ENCODE data around the gene FAM234B.

FAM234B gene

DNA sequence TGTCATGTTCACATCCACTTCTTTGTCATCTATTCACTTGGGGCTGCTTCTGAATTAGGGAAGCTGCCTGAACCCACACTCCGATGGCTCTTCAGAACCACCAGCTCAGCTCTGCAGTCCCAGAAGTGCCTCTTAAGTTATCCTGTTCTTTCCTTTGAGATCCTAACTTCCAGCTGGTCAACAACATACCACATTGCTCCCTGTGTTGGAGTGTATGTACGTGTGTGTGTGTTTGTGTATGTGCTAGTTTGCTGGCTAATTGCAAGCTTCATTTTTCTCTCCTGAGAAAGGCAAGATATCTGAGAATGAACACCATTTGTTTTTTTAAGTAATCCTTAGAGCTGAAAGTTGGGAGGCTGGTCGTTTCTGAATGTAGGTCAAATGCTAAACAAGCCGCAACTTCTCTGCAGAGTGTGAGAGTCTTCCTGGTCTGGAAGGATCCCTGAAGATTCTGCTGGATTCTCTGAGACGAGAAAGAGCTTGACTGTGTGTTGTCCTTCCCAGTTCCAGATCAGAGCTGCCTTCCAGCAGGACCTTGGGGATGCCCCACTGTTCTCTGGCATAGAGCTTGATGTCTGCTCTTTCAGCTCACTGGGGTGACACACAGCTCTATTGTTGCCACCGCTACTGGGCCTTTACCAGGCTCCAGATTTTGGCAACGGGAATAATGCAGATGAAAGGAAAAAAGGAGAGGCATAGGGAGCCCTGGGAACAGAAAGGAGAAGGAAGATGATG is 58.4 kb downstream of the FAM234B start:
- no peak for DNase-seq (ENCODE audit: extremely low spot score)
- TF ChIP-seq FOXA1 (IDR thresholded peaks at IDR 0.05), result no peak
- no peak for TF ChIP-seq SUZ12 (IDR thresholded peaks at IDR 0.05)
- ChIA-PET POLR2A (interaction anchor here (0.9 to 2.0 kb wide), 6 partner anchors 13 to 100 kb away, joined by 3 to 7 read pairs (median 4); no protein-coding TSS in a partner anchor), CTCF (interaction anchor here (0.6 to 1.3 kb wide), 5 partner anchors 14 to 861 kb away, joined by 3 to 5 read pairs (median 4); no protein-coding TSS in a partner anchor)

DNA sequence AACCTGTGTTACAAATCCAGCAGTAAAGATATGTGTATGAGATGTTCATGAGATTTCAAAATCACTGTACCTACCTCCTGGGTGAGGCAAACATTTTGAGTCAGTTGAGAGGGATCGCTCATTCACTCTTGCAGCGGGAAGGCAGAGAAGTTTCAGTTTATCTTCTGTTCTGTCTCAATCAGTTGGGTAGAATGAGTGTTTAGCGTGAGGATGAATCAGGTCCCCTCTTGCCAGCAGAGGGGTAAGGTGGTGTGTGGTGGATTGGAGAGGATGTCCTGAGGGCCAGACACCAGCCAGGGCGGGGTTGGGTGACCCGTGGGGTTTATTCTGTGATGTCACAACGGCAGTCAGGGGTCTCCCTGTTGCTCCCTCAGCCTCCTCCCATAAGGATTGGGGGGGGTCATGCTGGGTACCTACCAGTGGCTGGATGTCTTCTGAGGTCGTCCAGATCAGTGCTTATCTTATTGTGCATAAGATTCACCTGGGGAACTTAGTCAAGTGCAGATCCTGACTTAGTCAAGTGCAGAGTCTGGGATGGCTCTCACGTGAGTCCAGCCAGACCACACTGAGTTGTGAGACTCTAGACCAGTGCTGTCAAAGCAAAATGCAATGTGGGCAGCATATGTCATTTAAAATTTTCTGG is 59.3 kb downstream of the FAM234B start, which contains the start of gene GSG1:
TSS of gene GSG1 (minus strand) at position 277 of the 643 bp plus-strand sequence. CDS start at position 122, 155 bp downstream.
- ChIA-PET CTCF (interaction anchor here (0.8 to 1.3 kb wide), 4 partner anchors 14 to 108 kb away, joined by 3 to 6 read pairs (median 4); no protein-coding TSS in a partner anchor), POLR2A (interaction anchor here (1.3 to 2.0 kb wide), 2 partner anchors 12 to 59 kb away, joined by 3 to 7 read pairs; no protein-coding TSS in a partner anchor)
- TF ChIP-seq SP1 (IDR thresholded peaks at IDR 0.05) (no peak), BHLHE40 (IDR thresholded peaks at IDR 0.05; ENCODE audit: borderline replicate concordance) (no peak), CTBP1 (IDR thresholded peaks at IDR 0.05; ENCODE audit: borderline replicate concordance) (no peak)
- no peak for DNase-seq (ENCODE audit: extremely low spot score)

GRCh38 chr12:13104409-13104808 is 60.2 kb downstream of the FAM234B start:
- DNase-seq (ENCODE audit: extremely low spot score), result no peak
- ChIA-PET POLR2A (no interaction called here), CTCF (interaction anchor here (0.7 to 1.1 kb wide), 2 partner anchors 104 to 107 kb away, joined by 3 to 6 read pairs; no protein-coding TSS in a partner anchor)
- TF ChIP-seq, protein P1, sequence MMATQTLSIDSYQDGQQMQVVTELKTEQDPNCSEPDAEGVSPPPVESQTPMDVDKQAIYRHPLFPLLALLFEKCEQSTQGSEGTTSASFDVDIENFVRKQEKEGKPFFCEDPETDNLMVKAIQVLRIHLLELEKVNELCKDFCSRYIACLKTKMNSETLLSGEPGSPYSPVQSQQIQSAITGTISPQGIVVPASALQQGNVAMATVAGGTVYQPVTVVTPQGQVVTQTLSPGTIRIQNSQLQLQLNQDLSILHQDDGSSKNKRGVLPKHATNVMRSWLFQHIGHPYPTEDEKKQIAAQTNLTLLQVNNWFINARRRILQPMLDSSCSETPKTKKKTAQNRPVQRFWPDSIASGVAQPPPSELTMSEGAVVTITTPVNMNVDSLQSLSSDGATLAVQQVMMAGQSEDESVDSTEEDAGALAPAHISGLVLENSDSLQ (IDR thresholded peaks at IDR 0.05), result no peak
- TF ChIP-seq LEF1 (IDR thresholded peaks at IDR 0.05; ENCODE audit: borderline replicate concordance) (no peak), CTBP1 (IDR thresholded peaks at IDR 0.05; ENCODE audit: borderline replicate concordance) (no peak), TARDBP (IDR thresholded peaks at IDR 0.05) (no peak), FOXK2 (IDR thresholded peaks at IDR 0.05) (no peak)

- POLR2A ChIA-PET, result no interaction called here
- DNase-seq (ENCODE audit: extremely low spot score), result no peak
- TF ChIP-seq LEF1 (IDR thresholded peaks at IDR 0.05; ENCODE audit: borderline replicate concordance) (no peak), TARDBP (IDR thresholded peaks at IDR 0.05) (no peak), BHLHE40 (IDR thresholded peaks at IDR 0.05; ENCODE audit: borderline replicate concordance) (no peak), NFRKB (IDR thresholded peaks at IDR 0.05) (no peak), FOXA1 (IDR thresholded peaks at IDR 0.05) (no peak), CTBP1 (IDR thresholded peaks at IDR 0.05; ENCODE audit: borderline replicate concordance) (no peak), L3MBTL2 (conservative IDR thresholded peaks at IDR 0.05) (no peak), FOXK2 (IDR thresholded peaks at IDR 0.05) (no peak), ELF4 (IDR thresholded peaks at IDR 0.05) (no peak), ARNT (IDR thresholded peaks at IDR 0.05) (no peak)
- TF ChIP-seq, protein P1 (IDR thresholded peaks at IDR 0.05), result no peak
- CTCF ChIA-PET, result interaction anchor here (0.7 kb wide), 1 partner anchor 225 kb away, joined by 4 read pairs; no protein-coding TSS in a partner anchor
Measured at GRCh38 chr12:13105781-13106180, 61.6 kb downstream of the FAM234B start.

GRCh38 chr12:13106666-13107065 is 62.5 kb downstream of the FAM234B start:
- POLR2A ChIA-PET, result no interaction called here
- CTCF ChIA-PET, result no interaction called here
- no peak for TF ChIP-seq NFRKB (IDR thresholded peaks at IDR 0.05)
- TF ChIP-seq ELF4 (IDR thresholded peaks at IDR 0.05), result no peak
- no peak for TF ChIP-seq ARNT (IDR thresholded peaks at IDR 0.05)
- no peak for TF ChIP-seq FOXM1 (IDR thresholded peaks at IDR 0.05; ENCODE audit: borderline replicate concordance)
- TF ChIP-seq HDGF (IDR thresholded peaks at IDR 0.05; ENCODE audit: borderline replicate concordance), result no peak
- no peak for TF ChIP-seq TARDBP (IDR thresholded peaks at IDR 0.05)
- TF ChIP-seq FOXK2 (IDR thresholded peaks at IDR 0.05), result no peak
- TF ChIP-seq SP1 (IDR thresholded peaks at IDR 0.05), result no peak
- no peak for TF ChIP-seq CTBP1 (IDR thresholded peaks at IDR 0.05; ENCODE audit: borderline replicate concordance)
- TF ChIP-seq FOXA1 (IDR thresholded peaks at IDR 0.05), result no peak
- no peak for TF ChIP-seq L3MBTL2 (conservative IDR thresholded peaks at IDR 0.05)
- TF ChIP-seq, protein P1 (IDR thresholded peaks at IDR 0.05), result no peak
- no peak for TF ChIP-seq ZNF384 (IDR thresholded peaks at IDR 0.05)
- TF ChIP-seq LEF1 (IDR thresholded peaks at IDR 0.05; ENCODE audit: borderline replicate concordance), result no peak
- TF ChIP-seq BHLHE40 (IDR thresholded peaks at IDR 0.05; ENCODE audit: borderline replicate concordance), result no peak
- no peak for TF ChIP-seq SUZ12 (IDR thresholded peaks at IDR 0.05)
- DNase-seq (ENCODE audit: extremely low spot score), result no peak

DNA sequence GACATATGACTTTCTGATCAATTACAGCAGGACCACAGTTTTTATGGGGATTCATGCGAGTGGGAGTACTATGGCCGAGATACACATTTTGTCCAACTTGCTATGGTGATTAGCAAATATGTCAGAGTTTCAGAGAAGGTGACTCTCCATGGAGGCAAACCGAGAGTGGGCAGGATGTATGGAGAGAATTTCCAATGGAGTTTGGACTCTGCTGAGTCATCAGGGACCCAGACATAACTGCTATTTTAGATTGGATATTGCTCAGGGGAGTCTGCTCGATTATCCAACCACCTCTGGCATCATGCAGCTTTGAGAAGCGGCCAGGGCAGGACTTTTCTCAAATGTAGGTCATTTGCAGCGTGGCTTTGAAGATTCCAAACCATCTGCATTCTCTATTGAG is 68.8 kb downstream of the FAM234B start:
- ChIA-PET CTCF (no interaction called here), POLR2A (no interaction called here)
- no peak for DNase-seq (ENCODE audit: extremely low spot score)
- no peak for TF ChIP-seq BHLHE40 (IDR thresholded peaks at IDR 0.05; ENCODE audit: borderline replicate concordance)

Data from HEK293T (cell line).